ENCODE measurements around the gene PPT1.

GRCh38 chr1:40114400-40114799 is 17.3 kb upstream of the PPT1 start:
- no peak for TF ChIP-seq CTCF (IDR thresholded peaks at IDR 0.05; ENCODE audit: low read depth, low read length)
- TF ChIP-seq MAX (IDR thresholded peaks at IDR 0.05; ENCODE audit: low read depth, low read length): no peak
- no peak for TF ChIP-seq POLR2A (IDR thresholded peaks at IDR 0.05; ENCODE audit: extremely low read depth, insufficient read length)
- TF ChIP-seq MYC (IDR thresholded peaks at IDR 0.05; ENCODE audit: low read depth, low read length): no peak

Data from NB4 (cell line).